ENCODE data around the gene ZNF280B. TPM values are rescaled to one million over a fixed set of nuclear protein-coding genes. Genes with fewer than 3 reads are reported as not detected.

ZNF280B gene
- total RNA-seq, 1 experiment from 2014 or later = 3.9 TPM

GRCh38 chr22:22538226-22538989 is 29.9 kb upstream of the ZNF280B start:
- ChIA-PET CTCF (no interaction called here), POLR2A (no interaction called here)
- H3K36me3 ChIP-seq (ENCODE audit: control insufficient read depth, insufficient read depth, low read length) = no peaks in the 10 kb centered on the region
- TF ChIP-seq, protein P1, sequence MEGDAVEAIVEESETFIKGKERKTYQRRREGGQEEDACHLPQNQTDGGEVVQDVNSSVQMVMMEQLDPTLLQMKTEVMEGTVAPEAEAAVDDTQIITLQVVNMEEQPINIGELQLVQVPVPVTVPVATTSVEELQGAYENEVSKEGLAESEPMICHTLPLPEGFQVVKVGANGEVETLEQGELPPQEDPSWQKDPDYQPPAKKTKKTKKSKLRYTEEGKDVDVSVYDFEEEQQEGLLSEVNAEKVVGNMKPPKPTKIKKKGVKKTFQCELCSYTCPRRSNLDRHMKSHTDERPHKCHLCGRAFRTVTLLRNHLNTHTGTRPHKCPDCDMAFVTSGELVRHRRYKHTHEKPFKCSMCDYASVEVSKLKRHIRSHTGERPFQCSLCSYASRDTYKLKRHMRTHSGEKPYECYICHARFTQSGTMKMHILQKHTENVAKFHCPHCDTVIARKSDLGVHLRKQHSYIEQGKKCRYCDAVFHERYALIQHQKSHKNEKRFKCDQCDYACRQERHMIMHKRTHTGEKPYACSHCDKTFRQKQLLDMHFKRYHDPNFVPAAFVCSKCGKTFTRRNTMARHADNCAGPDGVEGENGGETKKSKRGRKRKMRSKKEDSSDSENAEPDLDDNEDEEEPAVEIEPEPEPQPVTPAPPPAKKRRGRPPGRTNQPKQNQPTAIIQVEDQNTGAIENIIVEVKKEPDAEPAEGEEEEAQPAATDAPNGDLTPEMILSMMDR (IDR thresholded peaks at IDR 0.05; ENCODE audit: insufficient read depth in 1 of 2, low read depth in 1 of 2, low read length in 1 of 2, severe bottlenecking in 1 of 2, unreplicated experiment in 1 of 2) = no peak
- DNase-seq = no peak
- no peaks in the 10 kb centered on the region for H3K9me3 ChIP-seq
- Mint-ChIP-seq H3K9me3 (ENCODE audit: unreplicated experiment) (no peaks in the 10 kb centered on the region), H3K4me3 (ENCODE audit: unreplicated experiment) (no peak overlapping the region), H3K27me3 (ENCODE audit: insufficient read depth, unreplicated experiment) (peaks cover 10% of the 10 kb centered on the region), H3K36me3 (ENCODE audit: insufficient read depth, unreplicated experiment) (no peaks in the 10 kb centered on the region), H3K27ac (ENCODE audit: unreplicated experiment) (no peak overlapping the region), H3K4me1 (ENCODE audit: low read depth, unreplicated experiment) (no peaks in the 10 kb centered on the region)
- H3K4me1 ChIP-seq = no peaks in the 10 kb centered on the region
- no peak overlapping the region for H3K4me3 ChIP-seq (ENCODE audit: low read depth, low read length)
- no TSS peak for BruUV-seq (replicated peaks)
- intact Hi-C loops (cut with micrococcal nuclease; ENCODE audit: unreplicated experiment) = no loop called here
- H3K27me3 ChIP-seq (replicated peaks; ENCODE audit: control insufficient read depth, insufficient read depth, low read length) = no peaks in the 10 kb centered on the region

GRCh38 chr22:22536916-22537315 is 28.4 kb upstream of the ZNF280B start:
- no peaks in the 10 kb centered on the region for H3K36me3 ChIP-seq (ENCODE audit: control insufficient read depth, insufficient read depth, low read length)
- Mint-ChIP-seq H3K4me3 (ENCODE audit: unreplicated experiment) (no peak overlapping the region), H3K27ac (ENCODE audit: unreplicated experiment) (no peak overlapping the region), H3K27me3 (ENCODE audit: insufficient read depth, unreplicated experiment) (peaks cover 8% of the 10 kb centered on the region), H3K36me3 (ENCODE audit: insufficient read depth, unreplicated experiment) (no peaks in the 10 kb centered on the region), H3K4me1 (ENCODE audit: low read depth, unreplicated experiment) (no peaks in the 10 kb centered on the region), H3K9me3 (ENCODE audit: unreplicated experiment) (no peaks in the 10 kb centered on the region)
- no peaks in the 10 kb centered on the region for H3K9me3 ChIP-seq
- DNase-seq = no peak
- TF ChIP-seq, protein P1 (IDR thresholded peaks at IDR 0.05; ENCODE audit: insufficient read depth in 1 of 2, low read depth in 1 of 2, low read length in 1 of 2, severe bottlenecking in 1 of 2, unreplicated experiment in 1 of 2) = no peak
- POLR2A ChIA-PET = no interaction called here
- intact Hi-C loops (cut with micrococcal nuclease; ENCODE audit: unreplicated experiment) = no loop called here
- CTCF ChIA-PET = no interaction called here
- H3K4me3 ChIP-seq (ENCODE audit: low read depth, low read length) = no peak overlapping the region
- H3K4me1 ChIP-seq = no peaks in the 10 kb centered on the region
- H3K27me3 ChIP-seq (replicated peaks; ENCODE audit: control insufficient read depth, insufficient read depth, low read length) = no peaks in the 10 kb centered on the region
- BruUV-seq (replicated peaks) = no TSS peak

GRCh38 chr22:22536515-22536914 is 28.0 kb upstream of the ZNF280B start:
- ChIA-PET POLR2A (no interaction called here), CTCF (no interaction called here)
- Histone ChIP-seq H3K4me3 (ENCODE audit: low read depth, low read length) (no peak overlapping the region), H3K27me3 (replicated peaks; ENCODE audit: control insufficient read depth, insufficient read depth, low read length) (no peaks in the 10 kb centered on the region), H3K36me3 (ENCODE audit: control insufficient read depth, insufficient read depth, low read length) (no peaks in the 10 kb centered on the region), H3K4me1 (no peaks in the 10 kb centered on the region), H3K9me3 (no peaks in the 10 kb centered on the region)
- TF ChIP-seq, protein P1 (IDR thresholded peaks at IDR 0.05; ENCODE audit: insufficient read depth in 1 of 2, low read depth in 1 of 2, low read length in 1 of 2, severe bottlenecking in 1 of 2, unreplicated experiment in 1 of 2) = no peak
- BruUV-seq (replicated peaks) = no TSS peak
- H3K4me1 Mint-ChIP-seq (ENCODE audit: low read depth, unreplicated experiment) = no peaks in the 10 kb centered on the region
- H3K27ac Mint-ChIP-seq (ENCODE audit: unreplicated experiment) = no peak overlapping the region
- no peak for DNase-seq
- H3K27me3 Mint-ChIP-seq (ENCODE audit: insufficient read depth, unreplicated experiment) = peaks cover 8% of the 10 kb centered on the region
- no peaks in the 10 kb centered on the region for H3K9me3 Mint-ChIP-seq (ENCODE audit: unreplicated experiment)
- no peaks in the 10 kb centered on the region for H3K36me3 Mint-ChIP-seq (ENCODE audit: insufficient read depth, unreplicated experiment)
- intact Hi-C loops (cut with micrococcal nuclease; ENCODE audit: unreplicated experiment) = no loop called here
- no peak overlapping the region for H3K4me3 Mint-ChIP-seq (ENCODE audit: unreplicated experiment)

Data from Caco-2 (cell line).